ENCODE data around the gene BNIP3. TPM values are rescaled to one million over a fixed set of nuclear protein-coding genes. Genes with fewer than 3 reads are reported as not detected.

BNIP3 gene
- total RNA-seq, 1 experiment from 2014 or later, result 57.1 TPM

DNA sequence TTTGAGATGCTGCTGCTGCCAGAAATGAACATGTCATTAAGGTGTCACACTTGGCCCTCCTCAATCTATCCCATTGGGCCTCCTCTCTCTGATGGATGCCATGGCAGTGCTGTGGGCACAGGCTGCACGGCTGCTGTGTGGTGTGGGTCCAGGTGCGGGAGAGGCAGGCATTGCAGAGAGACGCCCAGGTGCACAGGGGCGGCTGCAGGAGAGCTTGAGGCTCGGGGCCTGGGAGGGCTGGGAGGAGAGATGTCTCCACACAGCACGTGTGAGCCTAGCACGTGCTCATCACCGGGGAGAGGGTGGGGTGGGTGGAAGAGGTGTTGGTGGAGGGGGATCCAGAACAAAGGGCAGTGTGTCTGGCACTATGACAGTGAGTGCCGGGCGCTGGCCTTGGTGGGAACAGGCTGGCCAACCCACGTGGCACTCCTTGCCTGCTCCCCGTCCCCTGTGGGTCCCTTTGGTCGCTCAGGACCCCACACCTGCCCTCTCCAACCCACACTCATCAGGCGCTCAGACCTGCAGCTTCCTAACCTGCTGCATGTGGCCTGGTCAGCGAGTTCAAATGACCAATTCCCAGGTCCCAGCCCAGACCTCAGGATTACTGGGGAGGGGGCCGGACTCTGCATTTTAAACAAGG, 39.9 kb upstream of the BNIP3 start:
- H3K27ac Mint-ChIP-seq, result no peak overlapping the region
- TF ChIP-seq, protein P1, sequence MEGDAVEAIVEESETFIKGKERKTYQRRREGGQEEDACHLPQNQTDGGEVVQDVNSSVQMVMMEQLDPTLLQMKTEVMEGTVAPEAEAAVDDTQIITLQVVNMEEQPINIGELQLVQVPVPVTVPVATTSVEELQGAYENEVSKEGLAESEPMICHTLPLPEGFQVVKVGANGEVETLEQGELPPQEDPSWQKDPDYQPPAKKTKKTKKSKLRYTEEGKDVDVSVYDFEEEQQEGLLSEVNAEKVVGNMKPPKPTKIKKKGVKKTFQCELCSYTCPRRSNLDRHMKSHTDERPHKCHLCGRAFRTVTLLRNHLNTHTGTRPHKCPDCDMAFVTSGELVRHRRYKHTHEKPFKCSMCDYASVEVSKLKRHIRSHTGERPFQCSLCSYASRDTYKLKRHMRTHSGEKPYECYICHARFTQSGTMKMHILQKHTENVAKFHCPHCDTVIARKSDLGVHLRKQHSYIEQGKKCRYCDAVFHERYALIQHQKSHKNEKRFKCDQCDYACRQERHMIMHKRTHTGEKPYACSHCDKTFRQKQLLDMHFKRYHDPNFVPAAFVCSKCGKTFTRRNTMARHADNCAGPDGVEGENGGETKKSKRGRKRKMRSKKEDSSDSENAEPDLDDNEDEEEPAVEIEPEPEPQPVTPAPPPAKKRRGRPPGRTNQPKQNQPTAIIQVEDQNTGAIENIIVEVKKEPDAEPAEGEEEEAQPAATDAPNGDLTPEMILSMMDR (conservative IDR thresholded peaks at IDR 0.05), result no peak
- peaks cover 7 to 8% of the 10 kb centered on the region in 2 experiments for H3K4me1 Mint-ChIP-seq
- Histone ChIP-seq H2BK120ac (ENCODE audit: low read depth, low read length, poor library complexity, severe bottlenecking) (no peak overlapping the region), H2BK15ac (ENCODE audit: low read depth, low read length) (no peak overlapping the region), H4K8ac (replicated peaks; ENCODE audit: insufficient read length, low read depth, low read length) (no peak overlapping the region), H3T11ph (ENCODE audit: low read length) (no peak overlapping the region), H3K4me2 (ENCODE audit: insufficient read depth, insufficient read length, low read length) (no peak overlapping the region), H3K9me3 (ENCODE audit: control insufficient read depth, low read depth, low read length) (no peaks in the 10 kb centered on the region), H2AK5ac (ENCODE audit: insufficient read length, low read length) (no peak overlapping the region), H2BK20ac (ENCODE audit: low read depth, low read length, poor library complexity, severe bottlenecking) (no peak overlapping the region), H3K14ac (ENCODE audit: insufficient read depth, low read length) (no peak overlapping the region), H3K56ac (ENCODE audit: insufficient read length, low read depth, low read length) (no peak overlapping the region), H3K79me1 (ENCODE audit: insufficient read depth, low read depth, low read length, poor library complexity, severe bottlenecking) (no peaks in the 10 kb centered on the region), H3K27ac (ENCODE audit: insufficient read length, low read depth, low read length) (no peak overlapping the region), H3K23me2 (ENCODE audit: insufficient read length, low read depth, low read length, poor library complexity, severe bottlenecking) (no peaks in the 10 kb centered on the region), H2BK5ac (ENCODE audit: insufficient read length, low read length) (no peak overlapping the region), H2BK12ac (ENCODE audit: insufficient read length, low read depth, low read length) (no peak overlapping the region), H3K18ac (ENCODE audit: insufficient read length, low read depth, low read length) (no peak overlapping the region), H4K91ac (ENCODE audit: insufficient read length, low read depth, low read length) (no peak overlapping the region), H4K5ac (ENCODE audit: insufficient read length, low read depth, low read length) (no peak overlapping the region), H3K9ac (ENCODE audit: extremely low read depth, insufficient read length, low read length) (no peak overlapping the region), H3K27me3 (ENCODE audit: insufficient read depth, low read length) (no peaks in the 10 kb centered on the region), H3K4ac (ENCODE audit: low read depth, low read length) (no peak overlapping the region), H4K20me1 (ENCODE audit: control insufficient read depth, insufficient read depth, insufficient read length) (no peaks in the 10 kb centered on the region), H3K79me2 (ENCODE audit: insufficient read depth, low read length) (no peaks in the 10 kb centered on the region), H2AFZ (ENCODE audit: low read length) (no peak overlapping the region), H3K4me1 (ENCODE audit: insufficient read depth, low read length) (no peaks in the 10 kb centered on the region; the same call in 1 of the 2 replicates), H3K23ac (ENCODE audit: insufficient read length, low read depth, low read length) (no peak overlapping the region)
- no peaks in the 10 kb centered on the region; a peak in 1 of 7 replicates for H3K36me3 Mint-ChIP-seq (ENCODE audit: insufficient read depth in 1 of 3, low read depth in 3 of 3)
- WGBS (ENCODE audit: extremely low coverage, insufficient read length, low lambda C conversion rate), result no CpG with 5 or more reads among the region's 16 CpGs
- peaks cover 32% of the 10 kb centered on the region for H3K27me3 Mint-ChIP-seq (ENCODE audit: low read depth)
- no peaks in the 10 kb centered on the region for H3K9me3 Mint-ChIP-seq
- no peak overlapping the region for H3K4me3 Mint-ChIP-seq
- no peak for DNase-seq
